Measurements from ENCODE around the gene RAB36.

GRCh38 chr22:23125512-23126103, 19.7 kb upstream of the RAB36 start:
- no peak for TF ChIP-seq EZH2 (IDR thresholded peaks at IDR 0.05; ENCODE audit: borderline replicate concordance, low read length)
- TF ChIP-seq CTCF (conservative IDR thresholded peaks at IDR 0.05 in 1 of 2, IDR thresholded peaks at IDR 0.05 in 1 of 2; ENCODE audit: extremely low read depth in 1 of 2, insufficient read depth in 1 of 2, low read depth in 1 of 2, low read length in 2 of 2), result no peak
